ENCODE measurements around the gene CDR2. TPM values are rescaled to one million over a fixed set of nuclear protein-coding genes. Genes with fewer than 3 reads are reported as not detected.
A peak's percentile ranks its signal among the peaks of the same experiment; 100 is the strongest.

The CDR2 gene
- total and polyA plus RNA-seq, 2 of the 13 experiments (the other 11 are each of a cell fraction or from before 2014, with no cell fraction given), result 59.0 to 78.9 TPM

DNA sequence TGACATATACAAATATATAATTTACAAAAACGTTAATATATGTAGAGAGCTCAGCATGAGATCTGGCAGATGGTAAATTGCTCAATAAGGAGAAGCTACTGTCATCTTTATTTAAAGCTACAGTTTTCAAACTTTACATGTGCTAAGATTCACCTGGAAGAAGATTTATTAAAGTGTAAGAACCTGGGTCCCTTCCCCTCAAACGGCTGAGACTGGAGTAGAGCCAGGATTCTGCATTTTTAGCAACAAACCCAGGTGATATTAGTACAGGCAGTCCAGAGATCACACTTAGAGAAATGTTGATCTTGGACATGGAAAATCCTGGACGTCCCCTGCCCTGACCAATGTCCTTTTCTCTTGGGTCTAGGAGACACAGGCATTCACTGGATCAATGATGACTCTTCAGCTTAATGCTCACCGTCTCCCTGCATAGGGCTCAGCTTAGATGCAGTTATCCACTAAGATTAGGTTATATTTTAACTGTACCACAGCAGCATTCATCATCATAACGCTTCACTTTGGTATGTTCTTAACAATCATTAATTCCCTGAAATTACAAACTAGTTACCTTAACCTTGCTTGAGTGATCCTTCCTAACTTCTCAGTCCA lies 20.4 kb downstream of the CDR2 start (continued):
- TF ChIP-seq ADNP (CRISPR knock-in tag; IDR thresholded peaks at IDR 0.05) (no peak), MED1 (CRISPR knock-in tag; IDR thresholded peaks at IDR 0.05) (peak; percentile 48), GATAD1 (CRISPR knock-in tag; IDR thresholded peaks at IDR 0.05) (no peak), ISX (CRISPR knock-in tag; conservative IDR thresholded peaks at IDR 0.05) (no peak), TP53 (CRISPR knock-in tag; conservative IDR thresholded peaks at IDR 0.05) (no peak), ZNF430 (CRISPR knock-in tag; IDR thresholded peaks at IDR 0.05) (0 out of 2 replicates have a peak, but pooled peaks have one; percentile 8), ZMYM4 (CRISPR knock-in tag; IDR thresholded peaks at IDR 0.05) (peak; percentile 36; the same call in 1 of the 2 replicates), RARG (CRISPR knock-in tag; IDR thresholded peaks at IDR 0.05; ENCODE audit: low read depth) (no peak), CBX1 (IDR thresholded peaks at IDR 0.05; ENCODE audit: low read depth) (no peak), MEIS2 (CRISPR knock-in tag; IDR thresholded peaks at IDR 0.05) (no peak), ZNF263 (CRISPR knock-in tag; IDR thresholded peaks at IDR 0.05) (no peak)
- TF ChIP-seq, protein P1, sequence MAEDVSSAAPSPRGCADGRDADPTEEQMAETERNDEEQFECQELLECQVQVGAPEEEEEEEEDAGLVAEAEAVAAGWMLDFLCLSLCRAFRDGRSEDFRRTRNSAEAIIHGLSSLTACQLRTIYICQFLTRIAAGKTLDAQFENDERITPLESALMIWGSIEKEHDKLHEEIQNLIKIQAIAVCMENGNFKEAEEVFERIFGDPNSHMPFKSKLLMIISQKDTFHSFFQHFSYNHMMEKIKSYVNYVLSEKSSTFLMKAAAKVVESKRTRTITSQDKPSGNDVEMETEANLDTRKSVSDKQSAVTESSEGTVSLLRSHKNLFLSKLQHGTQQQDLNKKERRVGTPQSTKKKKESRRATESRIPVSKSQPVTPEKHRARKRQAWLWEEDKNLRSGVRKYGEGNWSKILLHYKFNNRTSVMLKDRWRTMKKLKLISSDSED (CRISPR knock-in tag; IDR thresholded peaks at IDR 0.05), result no peak
- TF ChIP-seq, protein P2, sequence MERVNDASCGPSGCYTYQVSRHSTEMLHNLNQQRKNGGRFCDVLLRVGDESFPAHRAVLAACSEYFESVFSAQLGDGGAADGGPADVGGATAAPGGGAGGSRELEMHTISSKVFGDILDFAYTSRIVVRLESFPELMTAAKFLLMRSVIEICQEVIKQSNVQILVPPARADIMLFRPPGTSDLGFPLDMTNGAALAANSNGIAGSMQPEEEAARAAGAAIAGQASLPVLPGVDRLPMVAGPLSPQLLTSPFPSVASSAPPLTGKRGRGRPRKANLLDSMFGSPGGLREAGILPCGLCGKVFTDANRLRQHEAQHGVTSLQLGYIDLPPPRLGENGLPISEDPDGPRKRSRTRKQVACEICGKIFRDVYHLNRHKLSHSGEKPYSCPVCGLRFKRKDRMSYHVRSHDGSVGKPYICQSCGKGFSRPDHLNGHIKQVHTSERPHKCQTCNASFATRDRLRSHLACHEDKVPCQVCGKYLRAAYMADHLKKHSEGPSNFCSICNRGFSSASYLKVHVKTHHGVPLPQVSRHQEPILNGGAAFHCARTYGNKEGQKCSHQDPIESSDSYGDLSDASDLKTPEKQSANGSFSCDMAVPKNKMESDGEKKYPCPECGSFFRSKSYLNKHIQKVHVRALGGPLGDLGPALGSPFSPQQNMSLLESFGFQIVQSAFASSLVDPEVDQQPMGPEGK (CRISPR knock-in tag; IDR thresholded peaks at IDR 0.05), result no peak
- TF ChIP-seq, protein P3, sequence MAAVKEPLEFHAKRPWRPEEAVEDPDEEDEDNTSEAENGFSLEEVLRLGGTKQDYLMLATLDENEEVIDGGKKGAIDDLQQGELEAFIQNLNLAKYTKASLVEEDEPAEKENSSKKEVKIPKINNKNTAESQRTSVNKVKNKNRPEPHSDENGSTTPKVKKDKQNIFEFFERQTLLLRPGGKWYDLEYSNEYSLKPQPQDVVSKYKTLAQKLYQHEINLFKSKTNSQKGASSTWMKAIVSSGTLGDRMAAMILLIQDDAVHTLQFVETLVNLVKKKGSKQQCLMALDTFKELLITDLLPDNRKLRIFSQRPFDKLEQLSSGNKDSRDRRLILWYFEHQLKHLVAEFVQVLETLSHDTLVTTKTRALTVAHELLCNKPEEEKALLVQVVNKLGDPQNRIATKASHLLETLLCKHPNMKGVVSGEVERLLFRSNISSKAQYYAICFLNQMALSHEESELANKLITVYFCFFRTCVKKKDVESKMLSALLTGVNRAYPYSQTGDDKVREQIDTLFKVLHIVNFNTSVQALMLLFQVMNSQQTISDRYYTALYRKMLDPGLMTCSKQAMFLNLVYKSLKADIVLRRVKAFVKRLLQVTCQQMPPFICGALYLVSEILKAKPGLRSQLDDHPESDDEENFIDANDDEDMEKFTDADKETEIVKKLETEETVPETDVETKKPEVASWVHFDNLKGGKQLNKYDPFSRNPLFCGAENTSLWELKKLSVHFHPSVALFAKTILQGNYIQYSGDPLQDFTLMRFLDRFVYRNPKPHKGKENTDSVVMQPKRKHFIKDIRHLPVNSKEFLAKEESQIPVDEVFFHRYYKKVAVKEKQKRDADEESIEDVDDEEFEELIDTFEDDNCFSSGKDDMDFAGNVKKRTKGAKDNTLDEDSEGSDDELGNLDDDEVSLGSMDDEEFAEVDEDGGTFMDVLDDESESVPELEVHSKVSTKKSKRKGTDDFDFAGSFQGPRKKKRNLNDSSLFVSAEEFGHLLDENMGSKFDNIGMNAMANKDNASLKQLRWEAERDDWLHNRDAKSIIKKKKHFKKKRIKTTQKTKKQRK (IDR thresholded peaks at IDR 0.05; ENCODE audit: low read length), result no peak
- TF ChIP-seq, protein P4, sequence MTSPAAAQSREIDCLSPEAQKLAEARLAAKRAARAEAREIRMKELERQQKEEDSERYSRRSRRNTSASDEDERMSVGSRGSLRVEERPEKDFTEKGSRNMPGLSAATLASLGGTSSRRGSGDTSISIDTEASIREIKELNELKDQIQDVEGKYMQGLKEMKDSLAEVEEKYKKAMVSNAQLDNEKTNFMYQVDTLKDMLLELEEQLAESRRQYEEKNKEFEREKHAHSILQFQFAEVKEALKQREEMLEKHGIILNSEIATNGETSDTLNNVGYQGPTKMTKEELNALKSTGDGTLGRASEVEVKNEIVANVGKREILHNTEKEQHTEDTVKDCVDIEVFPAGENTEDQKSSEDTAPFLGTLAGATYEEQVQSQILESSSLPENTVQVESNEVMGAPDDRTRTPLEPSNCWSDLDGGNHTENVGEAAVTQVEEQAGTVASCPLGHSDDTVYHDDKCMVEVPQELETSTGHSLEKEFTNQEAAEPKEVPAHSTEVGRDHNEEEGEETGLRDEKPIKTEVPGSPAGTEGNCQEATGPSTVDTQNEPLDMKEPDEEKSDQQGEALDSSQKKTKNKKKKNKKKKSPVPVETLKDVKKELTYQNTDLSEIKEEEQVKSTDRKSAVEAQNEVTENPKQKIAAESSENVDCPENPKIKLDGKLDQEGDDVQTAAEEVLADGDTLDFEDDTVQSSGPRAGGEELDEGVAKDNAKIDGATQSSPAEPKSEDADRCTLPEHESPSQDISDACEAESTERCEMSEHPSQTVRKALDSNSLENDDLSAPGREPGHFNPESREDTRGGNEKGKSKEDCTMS (CRISPR knock-in tag; conservative IDR thresholded peaks at IDR 0.05), result no peak
- TF ChIP-seq, protein P5, sequence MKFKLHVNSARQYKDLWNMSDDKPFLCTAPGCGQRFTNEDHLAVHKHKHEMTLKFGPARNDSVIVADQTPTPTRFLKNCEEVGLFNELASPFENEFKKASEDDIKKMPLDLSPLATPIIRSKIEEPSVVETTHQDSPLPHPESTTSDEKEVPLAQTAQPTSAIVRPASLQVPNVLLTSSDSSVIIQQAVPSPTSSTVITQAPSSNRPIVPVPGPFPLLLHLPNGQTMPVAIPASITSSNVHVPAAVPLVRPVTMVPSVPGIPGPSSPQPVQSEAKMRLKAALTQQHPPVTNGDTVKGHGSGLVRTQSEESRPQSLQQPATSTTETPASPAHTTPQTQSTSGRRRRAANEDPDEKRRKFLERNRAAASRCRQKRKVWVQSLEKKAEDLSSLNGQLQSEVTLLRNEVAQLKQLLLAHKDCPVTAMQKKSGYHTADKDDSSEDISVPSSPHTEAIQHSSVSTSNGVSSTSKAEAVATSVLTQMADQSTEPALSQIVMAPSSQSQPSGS (CRISPR knock-in tag; IDR thresholded peaks at IDR 0.05), result no peak; the same call in 1 of the 2 replicates
- TF ChIP-seq, protein P6, sequence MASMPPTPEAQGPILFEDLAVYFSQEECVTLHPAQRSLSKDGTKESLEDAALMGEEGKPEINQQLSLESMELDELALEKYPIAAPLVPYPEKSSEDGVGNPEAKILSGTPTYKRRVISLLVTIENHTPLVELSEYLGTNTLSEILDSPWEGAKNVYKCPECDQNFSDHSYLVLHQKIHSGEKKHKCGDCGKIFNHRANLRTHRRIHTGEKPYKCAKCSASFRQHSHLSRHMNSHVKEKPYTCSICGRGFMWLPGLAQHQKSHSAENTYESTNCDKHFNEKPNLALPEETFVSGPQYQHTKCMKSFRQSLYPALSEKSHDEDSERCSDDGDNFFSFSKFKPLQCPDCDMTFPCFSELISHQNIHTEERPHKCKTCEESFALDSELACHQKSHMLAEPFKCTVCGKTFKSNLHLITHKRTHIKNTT (CRISPR knock-in tag; IDR thresholded peaks at IDR 0.05), result no peak

All from HepG2 (cell line).